ENCODE data around the gene CYB561.

DNA sequence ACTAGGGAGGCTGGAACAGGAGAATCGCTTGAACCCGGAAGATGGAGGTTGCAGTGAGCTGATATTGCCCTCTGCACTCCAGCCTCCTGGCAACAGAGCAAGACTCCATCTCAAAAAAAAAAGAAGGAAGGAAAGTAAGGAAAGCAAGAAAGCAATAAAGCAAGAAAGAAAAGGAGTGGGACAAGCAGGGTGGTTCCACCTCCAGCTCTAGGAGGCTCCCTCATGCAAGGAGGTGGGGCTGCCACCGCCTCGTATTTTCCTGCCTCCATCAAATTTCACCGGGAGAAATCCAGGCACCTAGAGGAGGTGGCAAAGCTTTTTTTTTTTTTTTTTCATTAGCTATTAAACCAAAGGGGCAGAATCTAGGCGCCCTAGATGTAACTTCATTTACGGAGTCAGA is 1.0 kb downstream of the CYB561 start:
- no peak for TF ChIP-seq POLR2A (IDR thresholded peaks at IDR 0.05)
- TF ChIP-seq, protein P1, sequence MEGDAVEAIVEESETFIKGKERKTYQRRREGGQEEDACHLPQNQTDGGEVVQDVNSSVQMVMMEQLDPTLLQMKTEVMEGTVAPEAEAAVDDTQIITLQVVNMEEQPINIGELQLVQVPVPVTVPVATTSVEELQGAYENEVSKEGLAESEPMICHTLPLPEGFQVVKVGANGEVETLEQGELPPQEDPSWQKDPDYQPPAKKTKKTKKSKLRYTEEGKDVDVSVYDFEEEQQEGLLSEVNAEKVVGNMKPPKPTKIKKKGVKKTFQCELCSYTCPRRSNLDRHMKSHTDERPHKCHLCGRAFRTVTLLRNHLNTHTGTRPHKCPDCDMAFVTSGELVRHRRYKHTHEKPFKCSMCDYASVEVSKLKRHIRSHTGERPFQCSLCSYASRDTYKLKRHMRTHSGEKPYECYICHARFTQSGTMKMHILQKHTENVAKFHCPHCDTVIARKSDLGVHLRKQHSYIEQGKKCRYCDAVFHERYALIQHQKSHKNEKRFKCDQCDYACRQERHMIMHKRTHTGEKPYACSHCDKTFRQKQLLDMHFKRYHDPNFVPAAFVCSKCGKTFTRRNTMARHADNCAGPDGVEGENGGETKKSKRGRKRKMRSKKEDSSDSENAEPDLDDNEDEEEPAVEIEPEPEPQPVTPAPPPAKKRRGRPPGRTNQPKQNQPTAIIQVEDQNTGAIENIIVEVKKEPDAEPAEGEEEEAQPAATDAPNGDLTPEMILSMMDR (IDR thresholded peaks at IDR 0.05): no peak
